Stomach (tissue), 4 donors: Measurements from ENCODE around the gene RNF151.

Experiments
- CTCF ChIP-seq, 7 experiments: fragments of 450-650 bp in 4 of 7; fragments of 200-600 bp in 3 of 7; sonication (generic) in 3 of 7; IDR thresholded peaks; one replicate each; pipeline ENCODE4 v1.5.1; 2016 to 2019; ENCODE audit warnings: antibody characterized with exemption in 7 of 7, control low read depth in 2 of 7, mild to moderate bottlenecking in 1 of 7
- POLR2A ChIP-seq, 4 donors: fragments of 450-650 bp; IDR thresholded peaks; one replicate each; pipeline ENCODE4 v1.6.1; 2016; ENCODE audit warnings: antibody characterized with exemption in 4 of 4, control low read depth in 2 of 4, mild to moderate bottlenecking in 1 of 4, moderate library complexity in 1 of 4
- POLR2AphosphoS5 ChIP-seq, 3 donors: sonication (generic); formaldehyde crosslinking; IDR thresholded peaks; one replicate each; pipeline ENCODE4 v1.6.1; 2016; ENCODE audit warnings: antibody characterized with exemption in 3 of 3

GRCh38 chr16:2015947-2016208, 49.2 kb downstream of the RNF151 start:
- TF ChIP-seq POLR2A (IDR thresholded peaks at IDR 0.05), result no peak
- no peak for TF ChIP-seq CTCF (IDR thresholded peaks at IDR 0.05)
- TF ChIP-seq POLR2AphosphoS5 (IDR thresholded peaks at IDR 0.05), result no peak
